Measurements from ENCODE around the gene COQ4.
A peak's percentile ranks its signal among the peaks of the same experiment; 100 is the strongest.
"Not testable (repeated sequence)": the region's sequence is repeated elsewhere in the genome, so short reads cannot be mapped to it uniquely, and the experiment has no call there.

Gene COQ4

GRCh38 chr9:128304136-128304970 is 18.3 kb upstream of the COQ4 start:
- DNase-seq: no peak

- no peak for DNase-seq
These were observed 17.7 kb upstream of the COQ4 start for GRCh38 chr9:128304971-128305288.

GRCh38 chr9:128309551-128309950 is 13.1 kb upstream of the COQ4 start:
- no peak for DNase-seq

GRCh38 chr9:128310461-128310860 is 12.2 kb upstream of the COQ4 start:
- no peak for DNase-seq

- DNase-seq: no peak
These were observed 7.9 kb upstream of the COQ4 start for GRCh38 chr9:128314697-128315096.

- no peak for DNase-seq
These were observed 6.2 kb upstream of the COQ4 start for GRCh38 chr9:128316421-128316820.

- no peak for DNase-seq
These were observed 5.0 kb upstream of the COQ4 start for GRCh38 chr9:128317629-128318028.

GRCh38 chr9:128321343-128321742 is 1.3 kb upstream of the COQ4 start:
- DNase-seq: no peak

- no peak for DNase-seq
These were observed 698 bp upstream of the COQ4 start for GRCh38 chr9:128321879-128322403.

GRCh38 chr9:128323212-128323730 is 632 bp downstream of the COQ4 start:
- DNase-seq: no peak

GRCh38 chr9:128323791-128324190 is 1.2 kb downstream of the COQ4 start:
- DNase-seq: no peak

- no peak for DNase-seq
These were observed 1.8 kb downstream of the COQ4 start for GRCh38 chr9:128324401-128324800.

GRCh38 chr9:128325629-128326028 is 3.0 kb downstream of the COQ4 start:
- no peak for DNase-seq

GRCh38 chr9:128333451-128333869 is 10.8 kb downstream of the COQ4 start:
- DNase-seq: no peak

GRCh38 chr9:128335161-128335560 is 12.5 kb downstream of the COQ4 start:
- no peak for DNase-seq

- DNase-seq: no peak
These were observed 13.3 kb downstream of the COQ4 start for GRCh38 chr9:128335914-128336313.

GRCh38 chr9:128337936-128338335 is 15.3 kb downstream of the COQ4 start:
- no peak for DNase-seq

GRCh38 chr9:128338852-128339614 is 16.4 kb downstream of the COQ4 start:
- not testable (repeated sequence) for DNase-seq

- peak; percentile 27 for DNase-seq
These were observed 17.4 kb downstream of the COQ4 start, which contains the start of gene SLC27A4 for GRCh38 chr9:128339761-128340690. Gene SLC27A4, plus strand, starts transcription at chr9:128340527. Its CDS starts 2,606 bp downstream, at chr9:128343133.

GRCh38 chr9:128340691-128341434 is 18.2 kb downstream of the COQ4 start:
- no peak for DNase-seq

- peak; percentile 18 for DNase-seq
These were observed 18.8 kb downstream of the COQ4 start for GRCh38 chr9:128341435-128341849.

Data from T1000 (cell line).